Bronchial epithelial cell (primary cell): ENCODE measurements around the gene ZNF710. TPM values are rescaled to one million over a fixed set of nuclear protein-coding genes. Genes with fewer than 3 reads are reported as not detected.
A peak's percentile ranks its signal among the peaks of the same experiment; 100 is the strongest.

Experiments
- DNase-seq: peaks from one replicate; pipeline ENCODE4 v3.0.0-alpha.2; 2010; ENCODE audit warnings: low read depth
- FAIRE-seq: peaks from 2 replicates; lab custom pipeline; 2011; peaks lifted over from hg19 to GRCh38; lab: Jason Lieb, UNC
- H3K27me3 ChIP-seq: 2 replicates; pipeline ENCODE4 v1.5.1; 2011; ENCODE audit warnings: low read length; ENCODE audit not compliant: control insufficient read depth, insufficient read depth
- H3K36me3 ChIP-seq: 2 replicates; pipeline ENCODE4 v1.5.1; 2011; ENCODE audit warnings: low read length; ENCODE audit not compliant: control insufficient read depth, insufficient read depth
- H3K4me3 ChIP-seq: 2 replicates; pipeline ENCODE4 v1.5.1; 2011; ENCODE audit warnings: mild to moderate bottlenecking, low read depth, low read length, control low read depth
- total RNA-seq: library from RNA; depleted of rRNA; stranded (reverse); fragments of >200 nt; gene quantifications from 2 replicates; pipeline ENCODE4 v1.2.1, GENCODE V29; 2014
- TF ChIP-seq, protein P1 (sequence below): IDR thresholded peaks from 2 replicates; pipeline ENCODE4 v1.5.1; 2011; ENCODE audit warnings: mild to moderate bottlenecking, moderate library complexity, low read length, control low read depth, inconsistent platforms; ENCODE audit not compliant: insufficient read depth, severe bottlenecking

Gene ZNF710
- total RNA-seq, 1 donor from 2014 or later: 7.6 TPM

DNA sequence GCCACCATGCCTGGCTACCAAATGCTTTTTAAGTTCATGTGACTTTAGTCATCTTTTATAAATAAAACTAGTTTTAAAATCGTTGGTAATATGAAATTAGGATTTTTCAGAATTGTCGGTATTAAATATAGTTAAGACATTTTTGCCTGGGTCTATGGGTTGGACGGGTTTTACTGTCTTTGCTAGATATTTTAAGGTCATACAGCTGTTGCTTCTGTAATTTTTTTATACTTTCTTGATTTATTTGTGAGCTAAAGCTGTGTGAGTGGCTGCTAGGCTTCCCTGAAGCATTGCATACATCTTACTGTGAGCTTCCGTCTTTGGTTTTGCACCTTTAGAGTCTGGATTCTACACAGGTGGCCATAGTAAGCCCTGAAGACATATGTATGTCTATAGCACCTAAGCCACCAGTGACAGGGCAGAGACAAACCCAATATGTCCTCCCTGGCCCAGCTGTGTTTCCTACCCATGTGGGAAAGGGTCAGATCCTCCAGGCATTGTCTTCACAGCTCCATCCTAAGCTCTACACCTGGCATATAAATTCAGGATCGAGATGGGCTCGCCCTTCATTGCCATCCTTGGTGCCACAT, 16.6 kb upstream of the ZNF710 start:
- no peak for DNase-seq
- FAIRE-seq: no peak
- Histone ChIP-seq H3K4me3 (no peak overlapping the region), H3K27me3 (peaks cover 2% of the 10 kb centered on the region), H3K36me3 (no peaks in the 10 kb centered on the region)
- TF ChIP-seq, protein P1, sequence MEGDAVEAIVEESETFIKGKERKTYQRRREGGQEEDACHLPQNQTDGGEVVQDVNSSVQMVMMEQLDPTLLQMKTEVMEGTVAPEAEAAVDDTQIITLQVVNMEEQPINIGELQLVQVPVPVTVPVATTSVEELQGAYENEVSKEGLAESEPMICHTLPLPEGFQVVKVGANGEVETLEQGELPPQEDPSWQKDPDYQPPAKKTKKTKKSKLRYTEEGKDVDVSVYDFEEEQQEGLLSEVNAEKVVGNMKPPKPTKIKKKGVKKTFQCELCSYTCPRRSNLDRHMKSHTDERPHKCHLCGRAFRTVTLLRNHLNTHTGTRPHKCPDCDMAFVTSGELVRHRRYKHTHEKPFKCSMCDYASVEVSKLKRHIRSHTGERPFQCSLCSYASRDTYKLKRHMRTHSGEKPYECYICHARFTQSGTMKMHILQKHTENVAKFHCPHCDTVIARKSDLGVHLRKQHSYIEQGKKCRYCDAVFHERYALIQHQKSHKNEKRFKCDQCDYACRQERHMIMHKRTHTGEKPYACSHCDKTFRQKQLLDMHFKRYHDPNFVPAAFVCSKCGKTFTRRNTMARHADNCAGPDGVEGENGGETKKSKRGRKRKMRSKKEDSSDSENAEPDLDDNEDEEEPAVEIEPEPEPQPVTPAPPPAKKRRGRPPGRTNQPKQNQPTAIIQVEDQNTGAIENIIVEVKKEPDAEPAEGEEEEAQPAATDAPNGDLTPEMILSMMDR: no peak

DNA sequence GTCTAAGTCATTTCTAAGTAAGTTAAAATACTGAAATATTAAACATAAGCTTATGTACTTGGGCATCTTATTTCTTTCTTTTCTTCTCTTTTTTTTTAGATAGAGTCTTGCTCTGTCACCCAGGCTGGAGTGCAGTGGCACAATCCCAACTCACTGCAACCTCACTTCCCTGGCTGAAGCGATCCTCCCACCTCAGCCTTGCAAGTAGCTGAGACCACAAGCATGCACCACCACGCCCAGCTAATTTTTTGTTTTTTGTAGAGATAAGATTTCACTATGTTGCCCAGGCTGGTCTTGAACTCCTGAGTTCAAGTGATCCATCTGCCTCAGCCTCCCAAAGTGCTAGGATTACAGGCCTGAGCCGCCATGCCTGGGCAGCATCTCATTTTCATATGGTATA, 16.0 kb upstream of the ZNF710 start:
- DNase-seq: no peak
- H3K4me3 ChIP-seq: no peak overlapping the region
- H3K27me3 ChIP-seq: peaks cover 2% of the 10 kb centered on the region
- TF ChIP-seq, protein P1: no peak
- FAIRE-seq: no peak
- no peaks in the 10 kb centered on the region for H3K36me3 ChIP-seq

DNA sequence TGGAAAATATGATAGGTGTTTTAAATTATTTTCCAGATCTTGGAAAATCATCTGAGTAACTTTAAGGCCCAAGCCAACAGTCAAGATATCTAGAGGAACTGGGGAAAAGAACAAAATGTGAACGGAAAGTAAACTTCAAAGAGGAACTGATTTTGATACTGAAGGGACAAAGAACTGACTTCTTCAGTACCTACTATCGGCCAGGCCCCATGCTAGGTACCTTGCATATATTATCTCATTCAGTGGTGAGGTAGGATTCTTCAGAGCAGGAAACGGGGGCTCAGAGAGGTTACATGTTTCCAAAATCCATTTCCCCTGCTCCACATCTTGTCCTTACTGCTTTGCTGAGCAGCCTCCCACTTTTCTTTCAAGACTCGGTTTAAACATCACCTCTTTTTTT, 9.8 kb upstream of the ZNF710 start:
- Histone ChIP-seq H3K27me3 (no peaks in the 10 kb centered on the region), H3K4me3 (no peak overlapping the region), H3K36me3 (no peaks in the 10 kb centered on the region)
- FAIRE-seq (no peak), DNase-seq (no peak)
- TF ChIP-seq, protein P1: no peak

DNA sequence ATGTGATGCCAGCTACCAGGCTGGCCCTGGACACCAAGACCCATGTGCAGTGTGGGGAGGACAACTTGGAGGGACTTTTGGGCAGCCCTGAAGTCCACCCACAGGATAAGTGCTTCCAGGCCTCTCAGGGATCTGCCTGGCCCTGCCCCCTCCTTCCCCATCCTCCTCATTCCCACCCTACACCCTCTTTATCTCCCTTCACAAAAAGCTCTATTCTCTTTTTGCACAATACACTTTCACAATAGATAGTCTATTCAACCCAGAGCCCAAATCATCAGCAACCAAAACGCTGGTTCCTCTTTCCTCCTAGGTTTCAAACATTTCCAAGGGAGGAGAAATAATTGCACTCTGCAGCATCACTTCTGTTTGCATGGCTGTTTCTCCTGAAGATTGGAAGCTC, 7.8 kb upstream of the ZNF710 start:
- FAIRE-seq (no peak), DNase-seq (no peak)
- no peaks in the 10 kb centered on the region for H3K36me3 ChIP-seq
- no peak overlapping the region for H3K4me3 ChIP-seq
- TF ChIP-seq, protein P1: no peak
- H3K27me3 ChIP-seq: no peaks in the 10 kb centered on the region

DNA sequence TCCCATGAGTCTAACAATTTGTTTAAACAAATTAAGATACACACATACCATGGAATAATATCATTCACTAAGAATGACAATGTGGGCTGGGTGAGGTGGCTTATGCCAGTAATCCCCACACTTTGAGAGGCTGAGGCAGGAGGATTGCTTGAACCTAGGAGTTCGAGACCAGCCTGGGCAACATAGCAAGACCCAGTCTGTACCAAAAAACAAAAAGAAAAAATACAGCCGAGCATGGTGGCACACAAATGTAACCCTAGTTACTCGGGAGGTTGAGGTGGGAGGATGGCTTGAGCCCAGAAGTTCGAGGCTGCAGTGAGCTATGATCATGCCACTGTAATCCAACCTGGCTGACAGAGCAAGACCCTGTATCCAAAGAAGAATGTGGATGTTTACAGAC, 4.0 kb upstream of the ZNF710 start:
- Histone ChIP-seq H3K27me3 (no peaks in the 10 kb centered on the region), H3K36me3 (no peaks in the 10 kb centered on the region), H3K4me3 (no peak overlapping the region)
- FAIRE-seq (no peak), DNase-seq (no peak)
- TF ChIP-seq, protein P1: no peak

DNA sequence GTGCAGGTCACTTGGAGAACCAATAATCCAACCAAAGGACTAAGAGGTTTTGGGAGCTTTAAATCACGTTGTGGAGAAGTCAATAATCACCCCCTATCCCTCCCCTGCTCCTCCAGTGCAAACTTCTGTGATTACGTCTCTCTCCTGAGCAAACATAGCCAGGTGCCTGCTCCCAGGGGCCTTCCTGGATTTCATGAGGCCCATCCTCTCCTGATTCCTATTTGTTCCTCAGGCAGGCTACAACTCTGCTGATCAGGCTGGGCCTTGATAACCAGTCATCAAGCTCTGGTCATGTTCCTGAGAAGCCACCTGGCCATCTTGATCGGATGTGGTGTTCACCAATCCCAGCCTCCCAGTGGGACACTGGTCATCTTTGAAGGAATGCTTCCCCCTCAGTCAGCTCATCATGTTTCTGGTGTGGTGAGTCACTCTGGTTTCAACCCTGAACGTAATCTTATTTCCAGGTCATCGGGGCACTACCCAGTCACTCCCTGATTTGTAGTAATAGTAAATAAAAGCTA, 2.9 kb upstream of the ZNF710 start:
- Histone ChIP-seq H3K27me3 (no peaks in the 10 kb centered on the region), H3K4me3 (no peak overlapping the region), H3K36me3 (no peaks in the 10 kb centered on the region)
- peak; percentile 91 for DNase-seq
- TF ChIP-seq, protein P1: no peak
- FAIRE-seq: no peak
